K562 (cell line): Measurements from ENCODE around the gene PYGM. TPM values are rescaled to one million over a fixed set of nuclear protein-coding genes. Genes with fewer than 3 reads are reported as not detected.

Experiments used
- ETS1 ChIP-seq: conservative IDR thresholded peaks from 2 replicates; pipeline ENCODE4 v1.6.1; 2011; ENCODE audit warnings: low read depth, mild to moderate bottlenecking, low read length; ENCODE audit not compliant: control insufficient read depth
- HMBOX1 ChIP-seq: sonication (generic); IDR thresholded peaks from 2 replicates; pipeline ENCODE4 v1.6.1; 2016
- PCBP1 ChIP-seq: fragments of 200-400 bp; formaldehyde crosslinking; IDR thresholded peaks from 2 replicates; pipeline ENCODE4 v1.6.1; 2018; ENCODE audit warnings: mild to moderate bottlenecking, low read depth, low read length; ENCODE audit not compliant: poor library complexity, severe bottlenecking
- PTBP1 ChIP-seq: fragments of 200-400 bp; formaldehyde crosslinking; IDR thresholded peaks from 2 replicates; pipeline ENCODE4 v1.6.1; 2017; ENCODE audit warnings: low read depth, low read length
- RUNX1 ChIP-seq: sonication (generic); IDR thresholded peaks from 2 replicates; pipeline ENCODE4 v1.6.1; 2016; ENCODE audit warnings: antibody characterized with exemption, low read depth
- ZNF217 ChIP-seq: sonication (generic); formaldehyde crosslinking; IDR thresholded peaks from 2 replicates; pipeline ENCODE4 v1.8.0; 2022; ENCODE audit warnings: mild to moderate bottlenecking, missing genetic modification reagents
- ZNF830 ChIP-seq: fragments of 250-450 bp; sonication (Bioruptor Pico); IDR thresholded peaks from 2 replicates; pipeline ENCODE4 v1.5.0; 2021; ENCODE audit warnings: mild to moderate bottlenecking
- polyA plus RNA-seq, 8 experiments: library from polyadenylated mRNA; depleted of rRNA in 4 of 8; stranded (reverse) in 5 of 8; unstranded in 3 of 8; fragments of >200 nt; fragmentation: Nextera tagmentation in 2 of 8; fragmentation: Illumina TruSeq in 1 of 8; extraction: Ambion mirVana in 2 of 8; extraction: Trizol in 1 of 8; gene quantifications; 2 replicates each; pipeline versions ENCODE4 v1.2.1 to v1.2.3, GENCODE V29; 2011 to 2014; ENCODE audit warnings: inconsistent platforms in 1 of 8, missing spikeins in 1 of 8
- total RNA-seq, 7 experiments: library from RNA; depleted of rRNA in 6 of 7; stranded (reverse); fragments of >200 nt in 6 of 7; fragmentation: Illumina TruSeq in 2 of 7; extraction: Trizol in 2 of 7; gene quantifications; 2 replicates each; pipeline versions ENCODE4 v1.2.1 to v1.2.3, GENCODE V29; 2011 to 2021; ENCODE audit warnings: low replicate concordance in 1 of 7

PYGM gene
- total and polyA plus RNA-seq, 9 of the 15 experiments (the other 6 are each of a cell fraction or from before 2014, with no cell fraction given) = 0.07 to 1.5 (median 0.68) TPM

GRCh38 chr11:64742889-64743590 is 16.7 kb downstream of the PYGM start (continued):
- TF ChIP-seq ZNF830 (no peak), PTBP1 (no peak), ZNF217 (CRISPR knock-in tag) (no peak), ETS1 (0 out of 2 replicates have a peak, but pooled peaks have one; percentile 32), HMBOX1 (no peak), PCBP1 (peak; percentile 17), RUNX1 (no peak)
